ENCODE measurements around the gene ARL13A. TPM values are rescaled to one million over a fixed set of nuclear protein-coding genes. Genes with fewer than 3 reads are reported as not detected.
"Not testable (repeated sequence)": the region's sequence is repeated elsewhere in the genome, so short reads cannot be mapped to it uniquely, and the experiment has no call there.

The ARL13A gene
- polyA plus RNA-seq, 2 of the 4 experiments (the other 2 are of a cell fraction), result 0.10 to 0.12 TPM

DNA sequence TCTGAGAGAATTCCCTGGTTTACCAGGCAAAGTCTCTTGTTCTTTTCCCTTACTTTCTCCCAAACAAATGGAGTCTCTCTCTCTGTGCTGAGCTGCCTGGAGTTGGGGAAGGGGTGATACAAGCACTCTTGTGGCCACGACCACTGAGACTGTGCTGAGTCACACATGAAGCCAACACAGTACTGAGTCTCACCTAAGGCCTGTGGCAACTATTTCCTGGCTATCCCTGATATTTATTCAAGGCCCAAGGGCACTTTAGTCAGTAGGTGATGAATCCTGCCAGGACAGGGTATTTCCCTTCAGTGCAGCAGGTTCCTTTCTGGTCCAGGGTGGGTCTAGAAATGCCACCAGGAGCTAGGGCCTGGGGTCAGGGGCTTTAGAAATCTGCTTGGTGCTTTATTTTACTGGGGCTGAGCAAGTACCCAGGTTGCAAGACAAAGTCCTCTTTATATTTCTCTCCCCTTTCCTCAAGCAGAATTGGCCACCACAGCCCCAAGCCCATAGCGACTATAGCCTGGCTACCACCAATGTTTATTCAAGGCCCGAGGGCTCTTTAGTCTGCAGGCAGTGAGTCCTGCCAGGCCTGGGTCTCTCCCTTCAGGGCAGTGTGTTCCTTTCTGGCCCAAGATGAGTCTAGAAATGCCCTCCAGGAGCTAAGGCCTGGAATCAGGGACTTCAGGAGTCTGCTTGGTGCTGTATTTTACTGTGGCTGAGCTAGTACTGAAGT lies 10.5 kb downstream of the ARL13A start (continued):
- no peak for TF ChIP-seq HEYL (CRISPR knock-in tag; IDR thresholded peaks at IDR 0.05)

DNA sequence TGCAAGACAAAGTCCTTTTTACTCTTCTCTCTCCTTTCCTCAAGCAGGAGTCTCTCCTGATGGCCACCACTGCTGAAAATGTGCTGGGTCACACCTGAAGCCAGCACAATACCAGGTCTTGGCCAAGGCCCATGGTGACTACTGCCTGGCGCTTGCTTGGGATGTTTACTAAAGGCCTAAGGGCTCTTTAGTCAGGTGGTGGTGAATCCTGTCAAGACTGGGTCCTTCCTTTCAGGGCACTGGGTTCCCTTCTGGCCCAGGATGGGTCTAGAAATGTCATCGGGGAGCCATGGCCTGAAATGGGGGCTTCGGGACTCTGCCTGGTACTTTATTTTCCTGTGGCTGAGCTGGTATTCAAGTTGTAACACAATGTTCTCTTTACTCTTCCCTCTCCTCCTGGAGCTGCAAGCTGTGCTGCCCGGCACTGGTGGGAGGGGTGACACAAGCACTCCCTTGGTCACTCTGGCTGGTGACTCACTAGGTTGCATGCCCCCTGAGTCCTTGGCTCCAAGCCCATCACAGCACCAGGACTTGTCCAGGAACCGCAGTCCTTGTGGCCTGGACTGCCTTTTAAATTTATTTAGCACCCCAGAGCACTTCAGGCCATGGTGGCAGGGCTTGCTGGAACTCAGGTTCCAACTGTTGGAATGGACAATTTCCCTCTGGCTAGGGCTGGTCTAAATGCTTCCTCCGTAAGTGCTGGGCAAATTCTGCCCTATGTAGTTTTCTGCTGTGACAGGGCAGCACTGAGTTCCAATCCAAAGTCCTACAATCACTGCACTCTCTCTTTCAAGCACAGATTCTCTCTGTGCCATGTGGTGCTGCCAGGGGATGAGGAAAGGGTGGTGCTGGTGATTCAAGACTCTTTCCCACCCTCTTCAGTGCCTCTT lies 11.3 kb downstream of the ARL13A start:
- DNase-seq (ENCODE audit: low read depth in 1 of 2, low spot score in 1 of 2) (peak; percentile 21 to 60), FAIRE-seq (peak; percentile 59), ATAC-seq (peak; percentile 83 to 87)
- 25% methylated on average over 3 of the region's 6 CpGs for WGBS (ENCODE audit: missing lambda C conversion rate)
- Histone ChIP-seq H3K4me3 (no peak overlapping the region), H3K4me1 (peaks cover 37% of the 10 kb centered on the region), H3K9me3 (no peaks in the 10 kb centered on the region), H3K4me2 (peak overlapping the region; percentile 52), H3K27ac (peak overlapping the region; percentile 79 to 89)
- CTCF ChIA-PET, result no interaction called here
- TF ChIP-seq ESRRA (IDR thresholded peaks at IDR 0.05; ENCODE audit: borderline replicate concordance, low read length) (no peak), SMC3 (IDR thresholded peaks at IDR 0.05) (0 out of 3 replicates have a peak, but pooled peaks have one; percentile 6), FOSL2 (IDR thresholded peaks at IDR 0.05) (no peak), FOSL2 (CRISPR knock-in tag; IDR thresholded peaks at IDR 0.05) (peak; percentile 47), CHD4 (IDR thresholded peaks at IDR 0.05; ENCODE audit: borderline replicate concordance) (no peak), NR3C1 (IDR thresholded peaks at IDR 0.05) (no peak), POLR2A (IDR thresholded peaks at IDR 0.05; ENCODE audit: low read length) (no peak), JUNB (IDR thresholded peaks at IDR 0.05) (peak; percentile 27; the same call in 1 of the 2 replicates), MAFK (IDR thresholded peaks at IDR 0.05; ENCODE audit: partially characterized antibody) (peak; percentile 4), PHF8 (IDR thresholded peaks at IDR 0.05; ENCODE audit: borderline replicate concordance, low read depth) (no peak)
- TF ChIP-seq, protein P1, sequence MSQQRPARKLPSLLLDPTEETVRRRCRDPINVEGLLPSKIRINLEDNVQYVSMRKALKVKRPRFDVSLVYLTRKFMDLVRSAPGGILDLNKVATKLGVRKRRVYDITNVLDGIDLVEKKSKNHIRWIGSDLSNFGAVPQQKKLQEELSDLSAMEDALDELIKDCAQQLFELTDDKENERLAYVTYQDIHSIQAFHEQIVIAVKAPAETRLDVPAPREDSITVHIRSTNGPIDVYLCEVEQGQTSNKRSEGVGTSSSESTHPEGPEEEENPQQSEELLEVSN (IDR thresholded peaks at IDR 0.05; ENCODE audit: borderline replicate concordance, low read depth), result no peak
- TF ChIP-seq, protein P2, sequence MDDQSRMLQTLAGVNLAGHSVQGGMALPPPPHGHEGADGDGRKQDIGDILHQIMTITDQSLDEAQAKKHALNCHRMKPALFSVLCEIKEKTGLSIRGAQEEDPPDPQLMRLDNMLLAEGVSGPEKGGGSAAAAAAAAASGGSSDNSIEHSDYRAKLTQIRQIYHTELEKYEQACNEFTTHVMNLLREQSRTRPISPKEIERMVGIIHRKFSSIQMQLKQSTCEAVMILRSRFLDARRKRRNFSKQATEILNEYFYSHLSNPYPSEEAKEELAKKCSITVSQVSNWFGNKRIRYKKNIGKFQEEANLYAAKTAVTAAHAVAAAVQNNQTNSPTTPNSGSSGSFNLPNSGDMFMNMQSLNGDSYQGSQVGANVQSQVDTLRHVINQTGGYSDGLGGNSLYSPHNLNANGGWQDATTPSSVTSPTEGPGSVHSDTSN (IDR thresholded peaks at IDR 0.05), result no peak
- TF ChIP-seq, protein P3, sequence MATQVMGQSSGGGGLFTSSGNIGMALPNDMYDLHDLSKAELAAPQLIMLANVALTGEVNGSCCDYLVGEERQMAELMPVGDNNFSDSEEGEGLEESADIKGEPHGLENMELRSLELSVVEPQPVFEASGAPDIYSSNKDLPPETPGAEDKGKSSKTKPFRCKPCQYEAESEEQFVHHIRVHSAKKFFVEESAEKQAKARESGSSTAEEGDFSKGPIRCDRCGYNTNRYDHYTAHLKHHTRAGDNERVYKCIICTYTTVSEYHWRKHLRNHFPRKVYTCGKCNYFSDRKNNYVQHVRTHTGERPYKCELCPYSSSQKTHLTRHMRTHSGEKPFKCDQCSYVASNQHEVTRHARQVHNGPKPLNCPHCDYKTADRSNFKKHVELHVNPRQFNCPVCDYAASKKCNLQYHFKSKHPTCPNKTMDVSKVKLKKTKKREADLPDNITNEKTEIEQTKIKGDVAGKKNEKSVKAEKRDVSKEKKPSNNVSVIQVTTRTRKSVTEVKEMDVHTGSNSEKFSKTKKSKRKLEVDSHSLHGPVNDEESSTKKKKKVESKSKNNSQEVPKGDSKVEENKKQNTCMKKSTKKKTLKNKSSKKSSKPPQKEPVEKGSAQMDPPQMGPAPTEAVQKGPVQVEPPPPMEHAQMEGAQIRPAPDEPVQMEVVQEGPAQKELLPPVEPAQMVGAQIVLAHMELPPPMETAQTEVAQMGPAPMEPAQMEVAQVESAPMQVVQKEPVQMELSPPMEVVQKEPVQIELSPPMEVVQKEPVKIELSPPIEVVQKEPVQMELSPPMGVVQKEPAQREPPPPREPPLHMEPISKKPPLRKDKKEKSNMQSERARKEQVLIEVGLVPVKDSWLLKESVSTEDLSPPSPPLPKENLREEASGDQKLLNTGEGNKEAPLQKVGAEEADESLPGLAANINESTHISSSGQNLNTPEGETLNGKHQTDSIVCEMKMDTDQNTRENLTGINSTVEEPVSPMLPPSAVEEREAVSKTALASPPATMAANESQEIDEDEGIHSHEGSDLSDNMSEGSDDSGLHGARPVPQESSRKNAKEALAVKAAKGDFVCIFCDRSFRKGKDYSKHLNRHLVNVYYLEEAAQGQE (IDR thresholded peaks at IDR 0.05), result no peak
- POLR2A ChIA-PET, result no interaction called here

DNA sequence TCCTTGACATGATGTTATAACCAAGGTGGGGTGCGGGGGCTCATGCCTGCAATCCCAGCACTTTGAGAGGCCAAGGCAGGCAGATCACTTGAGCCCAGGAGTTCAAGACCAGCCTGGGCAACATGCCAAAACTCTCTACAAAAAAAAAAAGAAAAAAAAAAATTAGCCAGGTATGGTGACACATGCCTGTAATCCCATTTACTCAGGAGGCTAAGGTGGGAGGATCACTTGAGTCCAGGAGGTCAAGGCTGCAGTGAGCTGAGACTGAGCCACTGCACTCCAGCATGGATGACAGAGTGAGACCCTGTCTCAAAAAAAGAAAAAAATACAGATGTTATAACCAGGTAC lies 12.0 kb downstream of the ARL13A start:
- H3K4me3 ChIP-seq; DNase-seq (ENCODE audit: low read depth in 1 of 2, low spot score in 1 of 2); FAIRE-seq; H3K9me3 ChIP-seq; CTCF ChIA-PET; POLR2A ChIA-PET; ATAC-seq: not testable (repeated sequence)
- Histone ChIP-seq H3K4me2 (peak overlapping the region; percentile 52), H3K4me1 (peaks cover 30% of the 10 kb centered on the region), H3K27ac (peak overlapping the region; percentile 79 to 89)
- WGBS (ENCODE audit: missing lambda C conversion rate), result 86% methylated on average over 1 of the region's 1 CpG

DNA sequence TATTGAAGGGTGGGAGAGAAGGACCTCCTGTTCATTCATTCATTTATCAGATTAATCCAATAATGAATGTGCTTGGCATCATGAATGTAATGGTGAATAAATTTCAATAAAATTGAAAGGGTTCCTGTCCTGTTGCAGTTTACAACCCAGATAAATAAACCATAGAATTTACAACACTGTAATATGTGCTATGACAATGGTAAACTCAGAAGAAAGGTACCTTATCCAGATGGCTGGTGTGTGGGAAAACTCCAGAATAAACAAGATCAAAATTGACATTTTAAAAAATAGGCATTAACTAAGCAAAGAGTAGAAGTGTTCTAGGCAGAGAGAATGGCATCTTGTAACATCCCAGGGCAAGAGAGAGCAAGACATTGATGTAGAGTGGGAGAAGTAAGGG lies 15.3 kb downstream of the ARL13A start:
- Histone ChIP-seq H3K4me3 (no peak overlapping the region), H3K4me1 (peaks cover 22% of the 10 kb centered on the region), H3K27ac (no peak overlapping the region), H3K9me3 (no peaks in the 10 kb centered on the region), H3K4me2 (no peak overlapping the region)
- CTCF ChIA-PET, result no interaction called here
- DNase-seq (ENCODE audit: low read depth in 1 of 2, low spot score in 1 of 2), result no peak
- no peak for ATAC-seq
- peak; percentile 77 for FAIRE-seq
- TF ChIP-seq MAZ (IDR thresholded peaks at IDR 0.05; ENCODE audit: borderline replicate concordance, low read depth, low read length) (no peak), ZC3H11A (IDR thresholded peaks at IDR 0.05) (no peak), ESRRA (IDR thresholded peaks at IDR 0.05; ENCODE audit: borderline replicate concordance, low read length) (no peak), FOXS1 (CRISPR knock-in tag; IDR thresholded peaks at IDR 0.05) (no peak), NFE2L2 (conservative IDR thresholded peaks at IDR 0.05; ENCODE audit: low read length) (no peak)
- TF ChIP-seq, protein P4, sequence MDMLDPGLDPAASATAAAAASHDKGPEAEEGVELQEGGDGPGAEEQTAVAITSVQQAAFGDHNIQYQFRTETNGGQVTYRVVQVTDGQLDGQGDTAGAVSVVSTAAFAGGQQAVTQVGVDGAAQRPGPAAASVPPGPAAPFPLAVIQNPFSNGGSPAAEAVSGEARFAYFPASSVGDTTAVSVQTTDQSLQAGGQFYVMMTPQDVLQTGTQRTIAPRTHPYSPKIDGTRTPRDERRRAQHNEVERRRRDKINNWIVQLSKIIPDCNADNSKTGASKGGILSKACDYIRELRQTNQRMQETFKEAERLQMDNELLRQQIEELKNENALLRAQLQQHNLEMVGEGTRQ (IDR thresholded peaks at IDR 0.05), result no peak
- POLR2A ChIA-PET, result no interaction called here

Data from A549 (cell line).